HepG2 (cell line): ENCODE data around the gene RNF213. TPM values are rescaled to one million over a fixed set of nuclear protein-coding genes. Genes with fewer than 3 reads are reported as not detected.

ENCODE experiments used
- FOXM1 ChIP-seq: sonication (generic); formaldehyde crosslinking; IDR thresholded peaks from 2 replicates; pipeline ENCODE4 v1.5.0; 2020; ENCODE audit warnings: missing genetic modification reagents
- JARID2 ChIP-seq: sonication (generic); formaldehyde crosslinking; IDR thresholded peaks from 2 replicates; pipeline ENCODE4 v1.8.1; 2023; ENCODE audit warnings: missing genetic modification reagents, inconsistent platforms; ENCODE audit not compliant: insufficient replicate concordance
- NFATC3 ChIP-seq: sonication (generic); formaldehyde crosslinking; IDR thresholded peaks from 2 replicates; pipeline ENCODE4 v1.5.1; 2020; ENCODE audit warnings: mild to moderate bottlenecking, missing genetic modification reagents
- NFRKB ChIP-seq: fragments of 450-650 bp; IDR thresholded peaks from 2 replicates; pipeline ENCODE4 v1.6.1; 2017
- RFX3 ChIP-seq: IDR thresholded peaks from 2 replicates; pipeline ENCODE4 v1.6.1; 2016; ENCODE audit warnings: missing biosample characterization, missing genetic modification reagents
- RFX5 ChIP-seq: IDR thresholded peaks from 2 replicates; pipeline ENCODE4 v1.6.1; 2011; ENCODE audit warnings: low read depth, low read length, improper control_type of control experiment
- RXRB ChIP-seq: IDR thresholded peaks from 2 replicates; pipeline ENCODE4 v1.6.1; 2016; ENCODE audit warnings: borderline replicate concordance, missing genetic modification reagents, missing compliant biosample characterization
- SMC3 ChIP-seq: IDR thresholded peaks from 2 replicates; pipeline ENCODE4 v1.6.1; 2011; ENCODE audit warnings: low read length, improper control_type of control experiment
- SRSF9 ChIP-seq: fragments of 200-400 bp; formaldehyde crosslinking; IDR thresholded peaks from 2 replicates; pipeline ENCODE4 v1.6.1; 2018; ENCODE audit warnings: borderline replicate concordance, mild to moderate bottlenecking, low read depth, low read length; ENCODE audit not compliant: insufficient read depth, poor library complexity, severe bottlenecking
- TARDBP ChIP-seq: sonication (generic); formaldehyde crosslinking; IDR thresholded peaks from 2 replicates; pipeline ENCODE4 v1.8.0; 2022; ENCODE audit warnings: mild to moderate bottlenecking, missing genetic modification reagents
- TEAD2 ChIP-seq: sonication (generic); formaldehyde crosslinking; IDR thresholded peaks from 2 replicates; pipeline ENCODE4 v1.9.0; 2021; ENCODE audit warnings: missing genetic modification reagents
- ZKSCAN5 ChIP-seq: sonication (generic); formaldehyde crosslinking; IDR thresholded peaks from 2 replicates; pipeline ENCODE4 v1.5.1; 2020; ENCODE audit warnings: mild to moderate bottlenecking, missing genetic modification reagents
- ZNF546 ChIP-seq: sonication (generic); formaldehyde crosslinking; conservative IDR thresholded peaks from 2 replicates; pipeline ENCODE4 v1.8.1; 2023; ENCODE audit warnings: mild to moderate bottlenecking, missing genetic modification reagents
- polyA plus RNA-seq, 8 experiments: library from polyadenylated mRNA; depleted of rRNA in 3 of 8; stranded (reverse) in 7 of 8; unstranded in 1 of 8; fragments of >200 nt; fragmentation: Illumina TruSeq in 4 of 8; extraction: Trizol in 4 of 8; gene quantifications; 2 replicates each; pipeline versions ENCODE4 v1.2.1 to v1.2.3, GENCODE V29; 2011 to 2016; ENCODE audit warnings: low read depth in 4 of 8, missing spikeins in 1 of 8, mixed read lengths in 1 of 8; ENCODE audit not compliant: insufficient read depth in 1 of 8
- total RNA-seq, 5 experiments: library from RNA; depleted of rRNA; stranded (reverse); fragments of >200 nt; fragmentation: Illumina TruSeq; extraction: Trizol; gene quantifications; 2 replicates each; pipeline ENCODE4 v1.2.3, GENCODE V29; 2016; ENCODE audit warnings: low read depth in 1 of 5
- TF ChIP-seq, protein P1 (sequence below): sonication (generic); formaldehyde crosslinking; IDR thresholded peaks from 2 replicates; pipeline ENCODE4 v1.8.1; 2022; ENCODE audit warnings: low read depth, mild to moderate bottlenecking, missing genetic modification reagents
- TF ChIP-seq, protein P2 (sequence below): IDR thresholded peaks from 2 replicates; pipeline ENCODE4 v1.6.1; 2016; ENCODE audit warnings: missing compliant biosample characterization, missing genetic modification reagents, borderline replicate concordance
- TF ChIP-seq, protein P3 (sequence below): IDR thresholded peaks from 2 replicates; pipeline ENCODE4 v1.6.1; 2016
- TF ChIP-seq, protein P4 (sequence below): sonication (generic); formaldehyde crosslinking; IDR thresholded peaks from 2 replicates; pipeline ENCODE4 v1.5.1; 2020; ENCODE audit warnings: mild to moderate bottlenecking, moderate library complexity, missing genetic modification reagents
- TF ChIP-seq, protein P5 (sequence below): fragments of 450-650 bp; IDR thresholded peaks from 2 replicates; pipeline ENCODE4 v1.6.1; 2016
- TF ChIP-seq, protein P6 (sequence below): sonication (generic); formaldehyde crosslinking; IDR thresholded peaks from 2 replicates; pipeline ENCODE4 v1.5.0; 2020; ENCODE audit warnings: missing genetic modification reagents
- TF ChIP-seq, protein P7 (sequence below): IDR thresholded peaks from 2 replicates; pipeline ENCODE4 v1.6.1; 2016; ENCODE audit warnings: missing biosample characterization, missing genetic modification reagents, low read depth

The RNF213 gene
- total and polyA plus RNA-seq, 2 of the 13 experiments (the other 11 are each of a cell fraction or from before 2014, with no cell fraction given) = 38.6 to 38.7 TPM

DNA sequence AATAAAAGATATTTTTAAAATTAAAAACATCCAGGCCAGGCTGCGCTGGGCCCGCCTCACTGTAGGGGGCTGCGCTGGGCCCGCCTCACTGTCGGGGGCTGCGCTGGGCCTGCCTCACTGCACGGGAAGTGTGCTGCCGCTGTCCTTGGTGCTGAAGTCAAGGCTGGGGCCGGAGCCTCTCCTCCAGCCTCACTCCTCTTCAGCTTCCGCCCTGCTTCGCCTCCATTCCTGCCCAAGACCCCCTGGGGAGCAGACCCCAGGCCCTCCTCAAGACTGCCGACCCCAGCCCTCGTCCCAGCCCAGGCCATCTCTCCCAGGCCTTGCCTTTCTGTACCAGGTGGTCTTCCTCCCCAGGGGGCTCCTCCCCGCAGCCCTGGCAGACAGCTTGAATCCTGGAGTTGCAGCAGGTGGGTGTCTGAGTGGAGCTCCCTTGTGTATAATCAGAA is 180.5 kb downstream of the RNF213 start (continued):
- TF ChIP-seq, protein P1, sequence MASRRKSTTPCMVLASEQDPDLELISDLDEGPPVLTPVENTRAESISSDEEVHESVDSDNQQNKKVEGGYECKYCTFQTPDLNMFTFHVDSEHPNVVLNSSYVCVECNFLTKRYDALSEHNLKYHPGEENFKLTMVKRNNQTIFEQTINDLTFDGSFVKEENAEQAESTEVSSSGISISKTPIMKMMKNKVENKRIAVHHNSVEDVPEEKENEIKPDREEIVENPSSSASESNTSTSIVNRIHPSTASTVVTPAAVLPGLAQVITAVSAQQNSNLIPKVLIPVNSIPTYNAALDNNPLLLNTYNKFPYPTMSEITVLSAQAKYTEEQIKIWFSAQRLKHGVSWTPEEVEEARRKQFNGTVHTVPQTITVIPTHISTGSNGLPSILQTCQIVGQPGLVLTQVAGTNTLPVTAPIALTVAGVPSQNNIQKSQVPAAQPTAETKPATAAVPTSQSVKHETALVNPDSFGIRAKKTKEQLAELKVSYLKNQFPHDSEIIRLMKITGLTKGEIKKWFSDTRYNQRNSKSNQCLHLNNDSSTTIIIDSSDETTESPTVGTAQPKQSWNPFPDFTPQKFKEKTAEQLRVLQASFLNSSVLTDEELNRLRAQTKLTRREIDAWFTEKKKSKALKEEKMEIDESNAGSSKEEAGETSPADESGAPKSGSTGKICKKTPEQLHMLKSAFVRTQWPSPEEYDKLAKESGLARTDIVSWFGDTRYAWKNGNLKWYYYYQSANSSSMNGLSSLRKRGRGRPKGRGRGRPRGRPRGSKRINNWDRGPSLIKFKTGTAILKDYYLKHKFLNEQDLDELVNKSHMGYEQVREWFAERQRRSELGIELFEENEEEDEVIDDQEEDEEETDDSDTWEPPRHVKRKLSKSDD (CRISPR knock-in tag) = peak; percentile 49; the same call in 1 of the 2 replicates
- TF ChIP-seq ZNF546 (peak; percentile 89), RFX5 (no peak), JARID2 (CRISPR knock-in tag) (peak; percentile 81), TEAD2 (CRISPR knock-in tag) (peak; percentile 86; the same call in 1 of the 2 replicates), FOXM1 (CRISPR knock-in tag) (peak; percentile 87; the same call in 1 of the 2 replicates), RXRB (CRISPR knock-in tag) (peak; percentile 79), RFX3 (CRISPR knock-in tag) (no peak; the same call in 1 of the 2 replicates), ZKSCAN5 (CRISPR knock-in tag) (peak; percentile 47; the same call in 1 of the 2 replicates), NFATC3 (no peak), NFRKB (no peak), SMC3 (no peak), SRSF9 (no peak), TARDBP (CRISPR knock-in tag) (no peak)
- TF ChIP-seq, protein P2, sequence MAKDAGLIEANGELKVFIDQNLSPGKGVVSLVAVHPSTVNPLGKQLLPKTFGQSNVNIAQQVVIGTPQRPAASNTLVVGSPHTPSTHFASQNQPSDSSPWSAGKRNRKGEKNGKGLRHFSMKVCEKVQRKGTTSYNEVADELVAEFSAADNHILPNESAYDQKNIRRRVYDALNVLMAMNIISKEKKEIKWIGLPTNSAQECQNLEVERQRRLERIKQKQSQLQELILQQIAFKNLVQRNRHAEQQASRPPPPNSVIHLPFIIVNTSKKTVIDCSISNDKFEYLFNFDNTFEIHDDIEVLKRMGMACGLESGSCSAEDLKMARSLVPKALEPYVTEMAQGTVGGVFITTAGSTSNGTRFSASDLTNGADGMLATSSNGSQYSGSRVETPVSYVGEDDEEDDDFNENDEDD (CRISPR knock-in tag) = peak; percentile 18; the same call in 1 of the 2 replicates
- TF ChIP-seq, protein P3, sequence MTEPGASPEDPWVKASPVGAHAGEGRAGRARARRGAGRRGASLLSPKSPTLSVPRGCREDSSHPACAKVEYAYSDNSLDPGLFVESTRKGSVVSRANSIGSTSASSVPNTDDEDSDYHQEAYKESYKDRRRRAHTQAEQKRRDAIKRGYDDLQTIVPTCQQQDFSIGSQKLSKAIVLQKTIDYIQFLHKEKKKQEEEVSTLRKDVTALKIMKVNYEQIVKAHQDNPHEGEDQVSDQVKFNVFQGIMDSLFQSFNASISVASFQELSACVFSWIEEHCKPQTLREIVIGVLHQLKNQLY = 0 out of 2 replicates have a peak, but pooled peaks have one; percentile 51
- TF ChIP-seq, protein P4, sequence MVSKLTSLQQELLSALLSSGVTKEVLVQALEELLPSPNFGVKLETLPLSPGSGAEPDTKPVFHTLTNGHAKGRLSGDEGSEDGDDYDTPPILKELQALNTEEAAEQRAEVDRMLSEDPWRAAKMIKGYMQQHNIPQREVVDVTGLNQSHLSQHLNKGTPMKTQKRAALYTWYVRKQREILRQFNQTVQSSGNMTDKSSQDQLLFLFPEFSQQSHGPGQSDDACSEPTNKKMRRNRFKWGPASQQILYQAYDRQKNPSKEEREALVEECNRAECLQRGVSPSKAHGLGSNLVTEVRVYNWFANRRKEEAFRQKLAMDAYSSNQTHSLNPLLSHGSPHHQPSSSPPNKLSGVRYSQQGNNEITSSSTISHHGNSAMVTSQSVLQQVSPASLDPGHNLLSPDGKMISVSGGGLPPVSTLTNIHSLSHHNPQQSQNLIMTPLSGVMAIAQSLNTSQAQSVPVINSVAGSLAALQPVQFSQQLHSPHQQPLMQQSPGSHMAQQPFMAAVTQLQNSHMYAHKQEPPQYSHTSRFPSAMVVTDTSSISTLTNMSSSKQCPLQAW (CRISPR knock-in tag) = no peak
- TF ChIP-seq, protein P5, sequence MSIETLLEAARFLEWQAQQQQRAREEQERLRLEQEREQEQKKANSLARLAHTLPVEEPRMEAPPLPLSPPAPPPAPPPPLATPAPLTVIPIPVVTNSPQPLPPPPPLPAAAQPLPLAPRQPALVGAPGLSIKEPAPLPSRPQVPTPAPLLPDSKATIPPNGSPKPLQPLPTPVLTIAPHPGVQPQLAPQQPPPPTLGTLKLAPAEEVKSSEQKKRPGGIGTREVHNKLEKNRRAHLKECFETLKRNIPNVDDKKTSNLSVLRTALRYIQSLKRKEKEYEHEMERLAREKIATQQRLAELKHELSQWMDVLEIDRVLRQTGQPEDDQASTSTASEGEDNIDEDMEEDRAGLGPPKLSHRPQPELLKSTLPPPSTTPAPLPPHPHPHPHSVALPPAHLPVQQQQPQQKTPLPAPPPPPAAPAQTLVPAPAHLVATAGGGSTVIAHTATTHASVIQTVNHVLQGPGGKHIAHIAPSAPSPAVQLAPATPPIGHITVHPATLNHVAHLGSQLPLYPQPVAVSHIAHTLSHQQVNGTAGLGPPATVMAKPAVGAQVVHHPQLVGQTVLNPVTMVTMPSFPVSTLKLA = no peak
- TF ChIP-seq, protein P6, sequence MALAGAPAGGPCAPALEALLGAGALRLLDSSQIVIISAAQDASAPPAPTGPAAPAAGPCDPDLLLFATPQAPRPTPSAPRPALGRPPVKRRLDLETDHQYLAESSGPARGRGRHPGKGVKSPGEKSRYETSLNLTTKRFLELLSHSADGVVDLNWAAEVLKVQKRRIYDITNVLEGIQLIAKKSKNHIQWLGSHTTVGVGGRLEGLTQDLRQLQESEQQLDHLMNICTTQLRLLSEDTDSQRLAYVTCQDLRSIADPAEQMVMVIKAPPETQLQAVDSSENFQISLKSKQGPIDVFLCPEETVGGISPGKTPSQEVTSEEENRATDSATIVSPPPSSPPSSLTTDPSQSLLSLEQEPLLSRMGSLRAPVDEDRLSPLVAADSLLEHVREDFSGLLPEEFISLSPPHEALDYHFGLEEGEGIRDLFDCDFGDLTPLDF (CRISPR knock-in tag) = 0 out of 2 replicates have a peak, but pooled peaks have one; percentile 40
- TF ChIP-seq, protein P7, sequence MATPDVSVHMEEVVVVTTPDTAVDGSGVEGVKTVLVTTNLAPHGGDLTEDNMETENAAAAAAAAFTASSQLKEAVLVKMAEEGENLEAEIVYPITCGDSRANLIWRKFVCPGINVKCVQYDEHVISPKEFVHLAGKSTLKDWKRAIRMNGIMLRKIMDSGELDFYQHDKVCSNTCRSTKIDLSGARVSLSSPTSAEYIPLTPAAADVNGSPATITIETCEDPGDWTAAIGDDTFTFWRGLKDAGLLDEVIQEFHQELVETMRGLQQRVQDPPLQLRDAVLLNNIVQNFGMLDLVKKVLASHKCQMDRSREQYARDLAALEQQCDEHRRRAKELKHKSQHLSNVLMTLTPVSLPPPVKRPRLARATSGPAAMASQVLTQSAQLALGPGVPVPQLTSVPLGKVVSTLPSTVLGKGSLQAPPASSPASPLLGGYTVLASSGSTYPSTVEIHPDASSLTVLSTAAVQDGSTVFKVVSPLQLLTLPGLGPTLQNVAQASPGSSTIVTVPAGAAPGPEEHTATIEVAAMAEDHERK (CRISPR knock-in tag) = no peak
